DMS 273 (cell line): ENCODE data around the gene GZMM.

Experiments used
- DNase-seq: peaks from one replicate; lab custom pipeline; 2025; ENCODE audit not compliant: unreplicated experiment; lab: John Stamatoyannopoulos, UW

Gene GZMM

GRCh38 chr19:594265-594870, 50.5 kb downstream of the GZMM start:
- DNase-seq: no peak

- DNase-seq: no peak
Observed at GRCh38 chr19:595326-596262, 51.7 kb downstream of the GZMM start.

- no peak for DNase-seq
Observed at GRCh38 chr19:596263-596655, 52.4 kb downstream of the GZMM start.

GRCh38 chr19:597406-598315, 53.8 kb downstream of the GZMM start:
- DNase-seq: no peak
